Progenitor cell of endocrine pancreas (in vitro differentiated cells): ENCODE results near the gene SPRY2. TPM values are rescaled to one million over a fixed set of nuclear protein-coding genes. Genes with fewer than 3 reads are reported as not detected.
"Not testable (repeated sequence)": the region's sequence is repeated elsewhere in the genome, so short reads cannot be mapped to it uniquely, and the experiment has no call there.

Experiments
- DNase-seq: peaks from one replicate; pipeline ENCODE4 v3.0.0; 2021; ENCODE audit warnings: low spot score; ENCODE audit not compliant: unreplicated experiment
- H3K27ac Mint-ChIP-seq: 2 replicates; pipeline ENCODE4 v1.8.0; 2021; ENCODE audit warnings: mild to moderate bottlenecking, moderate library complexity, mixed read lengths
- H3K27me3 Mint-ChIP-seq: 2 replicates; pipeline ENCODE4 v1.8.0; 2021; ENCODE audit warnings: mixed read lengths
- H3K36me3 Mint-ChIP-seq: 2 replicates; pipeline ENCODE4 v1.8.0; 2022; ENCODE audit warnings: mixed read lengths; ENCODE audit not compliant: insufficient read depth
- H3K4me1 Mint-ChIP-seq: 2 replicates; pipeline ENCODE4 v1.8.0; 2021; ENCODE audit warnings: low read depth, mixed read lengths
- H3K4me3 Mint-ChIP-seq: 2 replicates; pipeline ENCODE4 v1.8.0; 2021; ENCODE audit warnings: low read depth, mild to moderate bottlenecking, moderate library complexity, mixed read lengths
- H3K9me3 Mint-ChIP-seq: 2 replicates; pipeline ENCODE4 v1.8.0; 2021; ENCODE audit warnings: low read depth, mixed read lengths
- CTCF ChIP-seq: fragments of 200-600 bp; sonication (generic); IDR thresholded peaks from one replicate; pipeline ENCODE4 v1.5.0; 2021; ENCODE audit warnings: antibody characterized with exemption, mild to moderate bottlenecking; ENCODE audit not compliant: unreplicated experiment
- total RNA-seq: library from RNA; stranded (reverse); gene quantifications from 2 replicates; pipeline ENCODE4 v1.2.1, GENCODE V29; 2021

Gene SPRY2
- total RNA-seq, 1 donor from 2014 or later, result 145 TPM

GRCh38 chr13:80348750-80349149 lies 7.8 kb upstream of the SPRY2 start:
- H3K36me3 Mint-ChIP-seq, result peaks cover 2% of the 10 kb centered on the region
- no peak for TF ChIP-seq CTCF
- H3K27ac Mint-ChIP-seq, result no peak overlapping the region
- peaks cover 22% of the 10 kb centered on the region for H3K4me1 Mint-ChIP-seq
- no peak overlapping the region for H3K4me3 Mint-ChIP-seq
- no peaks in the 10 kb centered on the region for H3K27me3 Mint-ChIP-seq
- no peak for DNase-seq
- peaks cover 9% of the 10 kb centered on the region for H3K9me3 Mint-ChIP-seq

- peaks cover 26% of the 10 kb centered on the region for H3K4me1 Mint-ChIP-seq
- TF ChIP-seq CTCF, result no peak
- H3K36me3 Mint-ChIP-seq, result peaks cover 2% of the 10 kb centered on the region
- peaks cover 9% of the 10 kb centered on the region for H3K9me3 Mint-ChIP-seq
- no peak for DNase-seq
- no peak overlapping the region for H3K4me3 Mint-ChIP-seq
- H3K27me3 Mint-ChIP-seq, result no peaks in the 10 kb centered on the region
- no peak overlapping the region for H3K27ac Mint-ChIP-seq
Observed at GRCh38 chr13:80348314-80348713, 7.4 kb upstream of the SPRY2 start.

GRCh38 chr13:80345771-80346510 lies 5.0 kb upstream of the SPRY2 start:
- no peak for TF ChIP-seq CTCF
- H3K9me3 Mint-ChIP-seq, result peaks cover 2% of the 10 kb centered on the region
- no peak for DNase-seq
- no peak overlapping the region for H3K4me3 Mint-ChIP-seq
- peaks cover 28% of the 10 kb centered on the region for H3K4me1 Mint-ChIP-seq
- H3K36me3 Mint-ChIP-seq, result no peaks in the 10 kb centered on the region
- H3K27ac Mint-ChIP-seq, result no peak overlapping the region
- H3K27me3 Mint-ChIP-seq, result no peaks in the 10 kb centered on the region

- not testable (repeated sequence) for H3K27ac Mint-ChIP-seq, H3K4me3 Mint-ChIP-seq, DNase-seq, H3K36me3 Mint-ChIP-seq, H3K9me3 Mint-ChIP-seq, H3K27me3 Mint-ChIP-seq
- peaks cover 28% of the 10 kb centered on the region for H3K4me1 Mint-ChIP-seq
Observed at GRCh38 chr13:80344032-80344431, 3.1 kb upstream of the SPRY2 start.

DNA sequence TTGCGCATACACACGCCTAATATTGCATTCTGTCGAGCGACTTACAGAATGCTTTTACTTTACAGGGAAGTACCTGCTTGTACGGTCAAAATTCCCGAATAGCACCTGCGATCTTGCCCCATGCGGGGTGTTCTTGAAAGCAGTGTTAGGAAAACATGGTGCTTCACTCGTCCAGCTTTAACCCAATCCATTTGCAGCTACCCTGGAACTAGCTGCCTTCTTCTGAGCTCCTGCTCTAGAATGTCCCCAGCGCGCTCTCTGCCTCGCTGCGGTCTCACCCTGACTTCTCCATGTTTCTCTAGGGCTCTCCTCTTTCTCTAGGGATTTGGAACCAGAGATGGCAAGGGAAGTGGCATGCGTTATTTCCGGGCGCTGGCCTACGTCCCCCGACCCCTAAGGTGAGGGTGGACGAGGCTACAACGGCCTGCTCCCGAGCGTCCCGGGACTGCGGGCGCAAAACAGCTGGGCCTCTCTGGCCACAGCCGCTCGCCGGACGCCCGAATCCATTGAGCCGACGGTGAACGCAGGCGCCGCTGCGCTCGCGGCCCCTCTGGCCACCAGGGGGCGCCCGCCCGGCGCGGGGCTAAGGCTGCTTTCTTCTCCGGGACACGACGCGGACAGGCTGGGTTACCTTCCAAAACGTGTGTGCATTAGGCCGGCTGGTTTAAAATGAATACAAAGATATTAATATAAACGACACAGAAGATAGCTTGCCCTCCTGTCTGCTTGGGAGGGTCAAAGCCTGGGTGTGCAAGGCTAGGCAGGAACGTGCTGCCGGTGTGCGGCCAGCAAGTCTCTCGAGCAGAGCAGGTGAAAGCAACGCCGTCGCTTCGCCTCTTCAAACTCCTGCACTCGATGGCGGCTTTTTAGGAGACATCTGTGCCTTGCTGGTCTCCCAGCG lies 1.8 kb upstream of the SPRY2 start:
- Mint-ChIP-seq H3K27ac (peak overlapping the region; percentile 98), H3K4me1 (peaks cover 26% of the 10 kb centered on the region), H3K4me3 (no peak overlapping the region), H3K27me3 (no peaks in the 10 kb centered on the region), H3K36me3 (peaks cover 8% of the 10 kb centered on the region), H3K9me3 (no peaks in the 10 kb centered on the region)
- TF ChIP-seq CTCF, result peak; percentile 100
- DNase-seq, result peak; percentile 91
